Measurements from ENCODE around the gene PGBD5.

PGBD5 gene

DNA sequence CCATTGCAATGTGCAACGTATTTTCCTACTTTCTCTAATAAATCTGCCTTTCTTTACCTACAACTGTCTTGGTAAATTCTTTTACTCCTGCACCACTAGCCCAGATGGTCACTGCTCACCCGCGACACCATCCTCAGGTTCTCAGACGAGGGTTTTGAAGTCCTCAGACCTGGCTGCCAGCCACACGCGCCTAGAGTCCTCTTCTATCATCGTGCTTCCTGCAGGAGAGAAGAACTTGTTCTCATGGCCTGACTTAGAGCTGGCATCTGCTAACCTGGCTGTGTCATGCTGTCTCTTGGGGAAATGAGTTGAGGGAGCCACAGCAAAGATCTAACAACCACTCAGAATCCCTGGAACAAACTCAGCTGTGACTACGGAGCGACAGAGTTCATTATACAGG is 30.3 kb upstream of the PGBD5 start:
- Histone ChIP-seq H3K9ac (ENCODE audit: low read depth in 1 of 2, low read length in 2 of 2) (no peak overlapping the region), H3K27ac (ENCODE audit: low read depth, low read length) (no peak overlapping the region), H3K4me1 (ENCODE audit: control insufficient read depth in 1 of 2, insufficient read depth in 2 of 2, low read length in 2 of 2) (no peaks in the 10 kb centered on the region), H3K9me3 (ENCODE audit: control insufficient read depth in 1 of 2, low read length in 2 of 2) (no peaks in the 10 kb centered on the region), H3K36me3 (ENCODE audit: control insufficient read depth in 1 of 2, insufficient read depth in 2 of 2, low read length in 2 of 2) (no peaks in the 10 kb centered on the region), H3K4me3 (ENCODE audit: low read depth in 1 of 2, low read length in 2 of 2) (no peak overlapping the region), H3K27me3 (ENCODE audit: control insufficient read depth in 1 of 2, insufficient read depth in 2 of 2, low read length in 2 of 2) (peaks cover 0 to 6% of the 10 kb centered on the region in 2 donors)

DNA sequence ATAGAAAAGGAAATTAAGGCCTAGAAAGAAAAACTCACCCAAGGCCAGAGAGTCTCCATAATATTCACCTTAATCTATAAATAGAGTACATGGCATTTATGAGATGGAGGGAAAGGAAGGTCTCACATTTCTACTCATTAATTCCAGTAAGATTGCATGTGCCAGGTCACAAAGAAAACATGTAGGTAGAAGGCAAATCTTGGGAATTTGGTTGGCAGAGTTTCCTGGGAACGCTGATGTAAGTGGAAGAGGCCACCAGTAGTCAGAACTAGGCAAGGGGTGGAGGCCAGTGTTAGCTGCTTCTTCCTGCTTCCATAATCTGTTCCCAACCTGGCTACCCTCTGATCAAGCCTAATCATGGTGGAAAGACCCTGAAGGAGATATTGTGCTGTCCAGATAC is 29.2 kb upstream of the PGBD5 start:
- no peaks in the 10 kb centered on the region for H3K27me3 ChIP-seq (ENCODE audit: control insufficient read depth in 1 of 2, insufficient read depth in 2 of 2, low read length in 2 of 2)
- no peaks in the 10 kb centered on the region for H3K4me1 ChIP-seq (ENCODE audit: control insufficient read depth in 1 of 2, insufficient read depth in 2 of 2, low read length in 2 of 2)
- no peak overlapping the region for H3K9ac ChIP-seq (ENCODE audit: low read depth in 1 of 2, low read length in 2 of 2)
- no peak overlapping the region for H3K27ac ChIP-seq (ENCODE audit: low read depth, low read length)
- H3K36me3 ChIP-seq (ENCODE audit: control insufficient read depth in 1 of 2, insufficient read depth in 2 of 2, low read length in 2 of 2), result no peaks in the 10 kb centered on the region
- no peaks in the 10 kb centered on the region for H3K9me3 ChIP-seq (ENCODE audit: control insufficient read depth in 1 of 2, low read length in 2 of 2)
- no peak overlapping the region for H3K4me3 ChIP-seq (ENCODE audit: low read depth in 1 of 2, low read length in 2 of 2)

DNA sequence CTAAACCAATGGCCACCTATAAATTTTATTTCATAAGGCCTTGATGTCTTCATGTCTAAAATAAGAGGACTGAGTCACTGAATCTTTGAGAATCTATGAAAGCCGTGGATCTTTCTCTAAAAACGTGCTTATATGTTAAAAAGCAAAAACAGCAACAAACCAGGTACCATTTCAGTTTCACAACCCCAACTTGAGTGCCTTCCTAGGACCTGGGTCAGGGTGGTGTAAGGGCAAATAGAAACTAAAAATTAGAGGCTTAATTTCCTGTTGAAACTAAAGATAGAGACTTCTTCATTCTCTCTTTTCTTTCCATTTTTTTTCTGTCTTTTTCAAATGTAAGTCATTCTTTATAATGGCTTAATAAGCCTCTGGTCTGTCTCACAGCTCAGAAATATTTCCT is 27.2 kb upstream of the PGBD5 start:
- no peaks in the 10 kb centered on the region for H3K9me3 ChIP-seq (ENCODE audit: control insufficient read depth in 1 of 2, low read length in 2 of 2)
- H3K4me3 ChIP-seq (ENCODE audit: low read depth in 1 of 2, low read length in 2 of 2), result no peak overlapping the region
- H3K27ac ChIP-seq (ENCODE audit: low read depth, low read length), result no peak overlapping the region

DNA sequence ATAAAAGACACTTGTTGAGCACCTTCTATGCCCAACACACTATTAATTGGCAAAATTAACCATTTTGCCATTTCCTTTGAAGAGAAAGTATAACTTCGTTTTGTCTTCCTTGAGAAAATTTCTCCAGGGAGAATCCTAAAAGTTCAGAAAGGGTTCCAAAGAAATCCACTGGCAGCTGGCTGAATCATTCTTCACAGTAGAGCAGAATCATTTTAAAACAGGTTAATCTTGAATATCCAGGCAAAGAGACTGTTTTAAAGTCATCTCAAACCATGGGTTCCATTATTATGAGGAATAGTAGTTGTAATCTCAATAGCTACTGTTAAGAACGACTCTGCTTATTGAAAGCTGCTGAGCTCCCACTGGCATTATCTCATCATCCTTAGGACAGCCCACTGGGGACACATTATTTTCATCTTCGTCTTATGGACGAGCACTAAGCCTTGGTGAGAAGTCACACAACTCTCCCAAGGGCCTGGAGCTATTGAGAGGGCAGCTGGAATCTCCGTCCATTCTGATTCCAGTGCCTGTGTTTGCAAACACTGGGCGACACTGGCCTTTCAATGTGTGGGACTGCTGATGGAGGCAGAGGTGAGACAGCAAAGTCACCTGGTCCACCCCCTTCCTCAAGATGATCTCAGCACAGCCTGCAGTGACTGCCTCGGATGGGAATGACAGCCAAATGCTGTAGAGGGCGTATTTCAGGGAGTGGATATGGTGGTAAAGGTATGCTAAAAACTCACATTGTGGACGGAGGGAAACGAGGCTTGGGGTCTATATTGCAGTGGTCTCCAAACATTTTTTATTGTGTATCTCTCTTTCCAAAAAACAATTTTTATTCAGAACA is 15.3 kb upstream of the PGBD5 start:
- Histone ChIP-seq H3K36me3 (ENCODE audit: control insufficient read depth in 1 of 2, insufficient read depth in 2 of 2, low read length in 2 of 2) (no peaks in the 10 kb centered on the region), H3K4me1 (ENCODE audit: control insufficient read depth in 1 of 2, insufficient read depth in 2 of 2, low read length in 2 of 2) (no peaks in the 10 kb centered on the region), H3K9me3 (ENCODE audit: control insufficient read depth in 1 of 2, low read length in 2 of 2) (peaks cover 0 to 2% of the 10 kb centered on the region in 2 donors), H3K9ac (ENCODE audit: low read depth in 1 of 2, low read length in 2 of 2) (no peak overlapping the region), H3K27ac (ENCODE audit: low read depth, low read length) (no peak overlapping the region), H3K4me3 (ENCODE audit: low read depth in 1 of 2, low read length in 2 of 2) (no peak overlapping the region), H3K27me3 (ENCODE audit: control insufficient read depth in 1 of 2, insufficient read depth in 2 of 2, low read length in 2 of 2) (peaks cover 6 to 9% of the 10 kb centered on the region in 2 donors)

More for the DNA sequence above, 27.2 kb upstream of the PGBD5 start:
- H3K4me1 ChIP-seq (ENCODE audit: control insufficient read depth in 1 of 2, insufficient read depth in 2 of 2, low read length in 2 of 2), result no peaks in the 10 kb centered on the region
- no peak overlapping the region for H3K9ac ChIP-seq (ENCODE audit: low read depth in 1 of 2, low read length in 2 of 2)
- no peaks in the 10 kb centered on the region for H3K36me3 ChIP-seq (ENCODE audit: control insufficient read depth in 1 of 2, insufficient read depth in 2 of 2, low read length in 2 of 2)
- no peaks in the 10 kb centered on the region for H3K27me3 ChIP-seq (ENCODE audit: control insufficient read depth in 1 of 2, insufficient read depth in 2 of 2, low read length in 2 of 2)

DNA sequence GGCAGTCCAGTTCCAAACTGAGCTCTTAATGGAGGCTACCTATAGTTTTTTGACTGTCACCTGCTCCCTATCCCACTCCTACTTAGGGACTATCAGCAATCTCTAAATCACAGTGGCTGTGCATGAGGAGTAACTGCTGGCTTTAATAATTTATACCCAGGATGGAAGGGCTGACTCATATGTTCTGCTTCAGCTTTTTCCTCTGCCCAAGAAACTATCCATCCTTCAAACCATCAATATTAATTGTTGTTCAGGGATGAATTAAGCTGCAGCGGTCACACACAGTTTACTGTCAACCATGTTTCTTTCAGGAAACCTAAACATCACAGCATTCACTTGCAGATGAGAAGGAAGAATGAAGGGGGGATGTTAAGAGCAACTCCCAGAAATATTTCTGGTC is 9.0 kb upstream of the PGBD5 start:
- Histone ChIP-seq H3K36me3 (ENCODE audit: control insufficient read depth in 1 of 2, insufficient read depth in 2 of 2, low read length in 2 of 2) (no peaks in the 10 kb centered on the region), H3K9ac (ENCODE audit: low read depth in 1 of 2, low read length in 2 of 2) (no peak overlapping the region), H3K27me3 (ENCODE audit: control insufficient read depth in 1 of 2, insufficient read depth in 2 of 2, low read length in 2 of 2) (peaks cover 0 to 10% of the 10 kb centered on the region in 2 donors), H3K4me1 (ENCODE audit: control insufficient read depth in 1 of 2, insufficient read depth in 2 of 2, low read length in 2 of 2) (no peaks in the 10 kb centered on the region), H3K4me3 (ENCODE audit: low read depth in 1 of 2, low read length in 2 of 2) (no peak overlapping the region), H3K27ac (ENCODE audit: low read depth, low read length) (no peak overlapping the region), H3K9me3 (ENCODE audit: control insufficient read depth in 1 of 2, low read length in 2 of 2) (peaks cover 0 to 2% of the 10 kb centered on the region in 2 donors)

DNA sequence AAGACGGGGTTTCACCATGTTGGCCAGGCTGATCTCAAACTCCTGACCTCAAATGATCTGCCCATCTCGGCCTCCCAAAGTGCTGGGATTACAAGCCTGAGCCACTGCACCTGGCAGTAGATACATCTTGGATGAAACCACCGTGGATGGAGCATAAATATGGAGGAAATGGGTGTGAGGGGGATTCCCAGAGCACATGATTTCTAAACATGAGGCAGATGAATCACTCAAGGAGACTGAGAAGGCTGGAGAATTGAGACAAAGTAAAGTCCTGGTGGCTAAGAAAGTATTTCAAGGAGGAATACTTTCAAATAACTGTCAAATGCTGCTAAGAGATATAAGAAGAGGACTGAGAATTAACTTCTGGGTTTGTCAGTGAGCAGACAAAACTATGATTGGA is 5.4 kb upstream of the PGBD5 start:
- peaks cover 0 to 4% of the 10 kb centered on the region in 2 donors for H3K4me1 ChIP-seq (ENCODE audit: control insufficient read depth in 1 of 2, insufficient read depth in 2 of 2, low read length in 2 of 2)
- no peaks in the 10 kb centered on the region for H3K36me3 ChIP-seq (ENCODE audit: control insufficient read depth in 1 of 2, insufficient read depth in 2 of 2, low read length in 2 of 2)
- peaks cover 4 to 11% of the 10 kb centered on the region in 2 donors for H3K27me3 ChIP-seq (ENCODE audit: control insufficient read depth in 1 of 2, insufficient read depth in 2 of 2, low read length in 2 of 2)
- H3K9me3 ChIP-seq (ENCODE audit: control insufficient read depth in 1 of 2, low read length in 2 of 2), result no peaks in the 10 kb centered on the region
- no peak overlapping the region for H3K27ac ChIP-seq (ENCODE audit: low read depth, low read length)
- H3K4me3 ChIP-seq (ENCODE audit: low read depth in 1 of 2, low read length in 2 of 2), result no peak overlapping the region
- H3K9ac ChIP-seq (ENCODE audit: low read depth in 1 of 2, low read length in 2 of 2), result no peak overlapping the region

DNA sequence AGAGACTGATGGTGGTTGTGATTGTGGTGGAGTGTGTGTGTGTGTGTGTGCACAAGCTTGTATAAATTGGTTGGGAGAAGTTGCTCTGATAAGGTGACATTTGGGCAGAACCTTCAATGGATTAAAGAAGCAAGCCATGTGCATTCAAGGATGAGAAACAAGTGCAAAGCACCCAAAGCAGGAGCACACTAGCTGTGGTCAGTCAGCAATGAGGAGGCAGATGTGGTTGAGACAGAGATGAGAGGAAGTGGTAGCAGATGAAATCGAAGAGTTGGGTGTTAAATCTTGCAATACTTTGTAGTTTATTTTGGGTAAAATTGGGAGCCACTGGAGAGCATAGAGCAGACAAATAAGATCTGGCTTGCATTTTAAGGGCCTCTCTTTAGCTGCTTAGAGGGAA is 4.4 kb upstream of the PGBD5 start:
- H3K9ac ChIP-seq (ENCODE audit: low read depth in 1 of 2, low read length in 2 of 2), result no peak overlapping the region

DNA sequence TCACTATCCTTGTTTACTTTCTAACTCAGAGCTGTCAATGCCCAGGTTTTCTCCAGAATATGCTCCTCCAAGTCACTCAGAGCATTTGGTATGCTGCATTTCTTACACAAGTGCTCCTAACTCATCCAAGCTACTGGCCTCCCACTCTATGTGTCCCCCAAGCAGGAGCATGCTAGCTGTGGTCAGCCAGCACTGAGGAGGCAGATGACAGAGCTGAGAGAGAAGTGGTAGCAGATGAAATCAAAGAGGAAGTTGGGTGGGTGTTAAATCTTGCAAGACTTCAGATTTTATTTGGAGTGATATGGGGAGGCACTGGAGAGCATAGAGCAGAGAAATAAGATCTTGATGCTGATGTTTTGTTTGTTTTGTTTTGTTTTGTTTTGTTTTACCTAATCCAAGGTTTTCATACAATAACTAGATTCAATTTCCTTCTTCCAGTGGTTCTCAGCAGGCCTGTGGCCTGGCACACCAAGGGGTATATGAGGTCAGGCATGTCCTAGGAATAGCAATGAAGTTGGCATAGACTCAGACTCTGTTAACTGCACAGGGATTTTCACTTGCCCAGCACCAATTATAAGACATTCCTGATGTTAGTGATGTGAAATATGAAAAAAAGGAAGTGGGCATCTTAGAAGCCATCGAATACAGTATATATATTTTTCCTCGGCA is 3.1 kb upstream of the PGBD5 start:
- Histone ChIP-seq H3K4me3 (ENCODE audit: low read depth in 1 of 2, low read length in 2 of 2) (no peak overlapping the region), H3K27me3 (ENCODE audit: control insufficient read depth in 1 of 2, insufficient read depth in 2 of 2, low read length in 2 of 2) (peaks cover 18 to 22% of the 10 kb centered on the region in 2 donors), H3K36me3 (ENCODE audit: control insufficient read depth in 1 of 2, insufficient read depth in 2 of 2, low read length in 2 of 2) (no peaks in the 10 kb centered on the region), H3K27ac (ENCODE audit: low read depth, low read length) (no peak overlapping the region), H3K9me3 (ENCODE audit: control insufficient read depth in 1 of 2, low read length in 2 of 2) (no peaks in the 10 kb centered on the region), H3K4me1 (ENCODE audit: control insufficient read depth in 1 of 2, insufficient read depth in 2 of 2, low read length in 2 of 2) (peaks cover 0 to 15% of the 10 kb centered on the region in 2 donors), H3K9ac (ENCODE audit: low read depth in 1 of 2, low read length in 2 of 2) (no peak overlapping the region)

More for the DNA sequence above, 4.4 kb upstream of the PGBD5 start:
- Histone ChIP-seq H3K4me1 (ENCODE audit: control insufficient read depth in 1 of 2, insufficient read depth in 2 of 2, low read length in 2 of 2) (peaks cover 0 to 4% of the 10 kb centered on the region in 2 donors), H3K4me3 (ENCODE audit: low read depth in 1 of 2, low read length in 2 of 2) (no peak overlapping the region), H3K36me3 (ENCODE audit: control insufficient read depth in 1 of 2, insufficient read depth in 2 of 2, low read length in 2 of 2) (no peaks in the 10 kb centered on the region), H3K27ac (ENCODE audit: low read depth, low read length) (no peak overlapping the region), H3K27me3 (ENCODE audit: control insufficient read depth in 1 of 2, insufficient read depth in 2 of 2, low read length in 2 of 2) (peaks cover 5 to 11% of the 10 kb centered on the region in 2 donors), H3K9me3 (ENCODE audit: control insufficient read depth in 1 of 2, low read length in 2 of 2) (no peaks in the 10 kb centered on the region)

DNA sequence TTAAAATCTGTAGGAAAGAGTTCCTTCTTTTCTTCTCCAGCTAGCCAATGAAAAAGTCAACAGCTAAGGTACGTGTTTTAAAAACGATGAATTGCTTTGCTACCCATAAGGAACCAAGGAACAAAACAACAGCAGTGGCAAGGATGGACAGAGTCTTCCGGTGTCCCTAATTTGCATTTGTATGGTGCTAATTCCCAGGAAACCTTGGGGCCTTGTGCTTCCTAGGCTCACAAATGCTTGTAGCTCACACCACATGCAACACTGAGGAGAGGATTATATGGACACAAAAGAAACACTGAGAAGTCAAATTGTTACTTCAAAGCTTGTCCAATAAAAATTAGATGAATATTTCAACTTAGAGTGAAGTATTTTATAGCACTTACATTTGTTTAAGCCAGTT is 1.8 kb upstream of the PGBD5 start:
- peaks cover 0 to 16% of the 10 kb centered on the region in 2 donors for H3K4me1 ChIP-seq (ENCODE audit: control insufficient read depth in 1 of 2, insufficient read depth in 2 of 2, low read length in 2 of 2)
- H3K27ac ChIP-seq (ENCODE audit: low read depth, low read length), result no peak overlapping the region
- H3K9me3 ChIP-seq (ENCODE audit: control insufficient read depth in 1 of 2, low read length in 2 of 2), result no peaks in the 10 kb centered on the region
- H3K9ac ChIP-seq (ENCODE audit: low read depth in 1 of 2, low read length in 2 of 2), result no peak overlapping the region
- no peak overlapping the region for H3K4me3 ChIP-seq (ENCODE audit: low read depth in 1 of 2, low read length in 2 of 2)
- H3K36me3 ChIP-seq (ENCODE audit: control insufficient read depth in 1 of 2, insufficient read depth in 2 of 2, low read length in 2 of 2), result no peaks in the 10 kb centered on the region
- H3K27me3 ChIP-seq (ENCODE audit: control insufficient read depth in 1 of 2, insufficient read depth in 2 of 2, low read length in 2 of 2), result peaks cover 30 to 34% of the 10 kb centered on the region in 2 donors

DNA sequence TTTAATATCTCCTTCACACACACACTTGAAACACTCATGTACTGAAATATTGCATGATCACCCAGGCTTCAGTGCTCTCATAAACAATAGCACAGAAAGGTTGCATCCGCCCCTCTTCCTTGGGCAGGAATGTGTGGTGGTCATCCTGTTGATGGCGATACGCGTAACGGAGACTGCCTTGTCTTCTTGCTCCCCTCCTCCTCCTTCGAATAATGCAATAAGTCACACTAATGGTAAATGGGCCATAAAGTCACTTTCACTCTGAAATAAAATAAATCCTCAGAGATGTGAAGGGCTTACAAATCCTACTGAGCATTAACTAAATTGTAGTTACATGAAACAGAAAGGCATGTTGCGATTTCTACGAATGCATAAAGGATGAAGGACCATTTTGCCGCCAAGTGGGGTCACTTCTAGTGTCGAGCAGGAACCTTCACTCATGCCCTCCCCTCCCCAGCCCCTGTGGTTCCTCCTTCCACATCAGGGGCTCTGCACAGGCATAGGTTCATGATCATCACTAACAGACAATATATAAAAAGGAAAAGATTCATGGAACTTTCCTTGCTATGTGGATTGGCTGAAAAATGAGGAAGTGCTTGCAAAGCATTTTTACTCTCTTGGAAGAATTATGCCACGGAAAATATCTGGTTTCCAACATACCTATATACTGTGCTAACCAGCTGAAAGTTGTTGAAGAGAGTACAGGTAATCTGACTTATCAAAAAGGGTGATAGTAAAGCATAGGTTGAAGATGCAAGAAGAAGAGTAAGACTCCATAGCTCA is 1.2 kb upstream of the PGBD5 start:
- Histone ChIP-seq H3K36me3 (ENCODE audit: control insufficient read depth in 1 of 2, insufficient read depth in 2 of 2, low read length in 2 of 2) (no peaks in the 10 kb centered on the region), H3K9me3 (ENCODE audit: control insufficient read depth in 1 of 2, low read length in 2 of 2) (no peaks in the 10 kb centered on the region), H3K9ac (ENCODE audit: low read depth in 1 of 2, low read length in 2 of 2) (no peak overlapping the region), H3K4me3 (ENCODE audit: low read depth in 1 of 2, low read length in 2 of 2) (no peak overlapping the region), H3K4me1 (ENCODE audit: control insufficient read depth in 1 of 2, insufficient read depth in 2 of 2, low read length in 2 of 2) (peaks cover 0 to 16% of the 10 kb centered on the region in 2 donors), H3K27me3 (ENCODE audit: control insufficient read depth in 1 of 2, insufficient read depth in 2 of 2, low read length in 2 of 2) (peaks cover 37 to 40% of the 10 kb centered on the region in 2 donors), H3K27ac (ENCODE audit: low read depth, low read length) (no peak overlapping the region)

Measured in duodenal mucosa (tissue), 2 donors.